SK-N-SH (cell line): Measurements from ENCODE around the gene NCKAP5.

Source experiments
- JUND ChIP-seq: IDR thresholded peaks from 2 replicates; pipeline ENCODE4 v1.4.0; 2012
- SIN3A ChIP-seq: IDR thresholded peaks from 2 replicates; pipeline ENCODE4 v1.6.1; 2012; ENCODE audit warnings: low read depth, mild to moderate bottlenecking, low read length, moderate library complexity, borderline replicate concordance
- YY1 ChIP-seq: IDR thresholded peaks from 2 replicates; pipeline ENCODE4 v1.4.0; 2012; ENCODE audit warnings: low read depth, mild to moderate bottlenecking
- TF ChIP-seq, protein P1 (sequence below): fragments of 200-600 bp; sonication (generic); IDR thresholded peaks from 2 replicates; pipeline ENCODE4 v1.6.1; 2017; ENCODE audit warnings: antibody characterized with exemption, mild to moderate bottlenecking, moderate library complexity

DNA sequence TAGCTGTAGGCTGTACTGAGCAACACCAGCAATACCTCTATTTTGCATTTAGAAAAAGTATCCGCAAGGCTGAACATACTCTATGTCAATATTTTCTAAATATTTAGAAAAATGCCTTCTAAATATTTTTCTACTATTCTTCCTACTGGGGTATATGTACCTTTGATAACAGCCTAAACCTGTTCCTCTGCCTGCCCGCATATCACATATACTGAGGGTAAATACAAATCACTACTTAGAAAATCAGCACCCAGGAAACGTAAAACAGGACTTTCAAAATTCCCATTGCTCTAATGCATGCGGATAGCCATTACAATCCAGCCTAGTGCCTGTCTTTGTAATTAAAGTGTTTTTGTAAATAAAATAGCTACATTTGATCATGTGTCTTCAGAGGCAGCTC lies 56.1 kb downstream of the NCKAP5 start:
- TF ChIP-seq SIN3A, result no peak
- TF ChIP-seq, protein P1, sequence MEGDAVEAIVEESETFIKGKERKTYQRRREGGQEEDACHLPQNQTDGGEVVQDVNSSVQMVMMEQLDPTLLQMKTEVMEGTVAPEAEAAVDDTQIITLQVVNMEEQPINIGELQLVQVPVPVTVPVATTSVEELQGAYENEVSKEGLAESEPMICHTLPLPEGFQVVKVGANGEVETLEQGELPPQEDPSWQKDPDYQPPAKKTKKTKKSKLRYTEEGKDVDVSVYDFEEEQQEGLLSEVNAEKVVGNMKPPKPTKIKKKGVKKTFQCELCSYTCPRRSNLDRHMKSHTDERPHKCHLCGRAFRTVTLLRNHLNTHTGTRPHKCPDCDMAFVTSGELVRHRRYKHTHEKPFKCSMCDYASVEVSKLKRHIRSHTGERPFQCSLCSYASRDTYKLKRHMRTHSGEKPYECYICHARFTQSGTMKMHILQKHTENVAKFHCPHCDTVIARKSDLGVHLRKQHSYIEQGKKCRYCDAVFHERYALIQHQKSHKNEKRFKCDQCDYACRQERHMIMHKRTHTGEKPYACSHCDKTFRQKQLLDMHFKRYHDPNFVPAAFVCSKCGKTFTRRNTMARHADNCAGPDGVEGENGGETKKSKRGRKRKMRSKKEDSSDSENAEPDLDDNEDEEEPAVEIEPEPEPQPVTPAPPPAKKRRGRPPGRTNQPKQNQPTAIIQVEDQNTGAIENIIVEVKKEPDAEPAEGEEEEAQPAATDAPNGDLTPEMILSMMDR, result no peak
- TF ChIP-seq YY1, result no peak
- no peak for TF ChIP-seq JUND
